SK-N-SH treated with all-trans-retinoic acid at 6 μM for 48 hours (cell line): ENCODE results near the gene CTNND2.
A peak's percentile ranks its signal among the peaks of the same experiment; 100 is the strongest.

Experiments used
- ATAC-seq: fragments of 200-7000 bp; cut with Tn5 transposase; 3 replicates; pipeline ENCODE4 v1.9.1; 2020; ENCODE audit warnings: mild to moderate bottlenecking, moderate library complexity
- ARNTL ChIP-seq: fragments of 450-650 bp; formaldehyde crosslinking; IDR thresholded peaks from 2 replicates; pipeline ENCODE4 v1.5.0; 2020; ENCODE audit warnings: low read depth, mild to moderate bottlenecking, moderate library complexity, borderline replicate concordance
- BACH2 ChIP-seq: fragments of 250-450 bp; sonication (Bioruptor Pico); IDR thresholded peaks from 2 replicates; pipeline ENCODE4 v1.9.0; 2021; ENCODE audit warnings: mild to moderate bottlenecking, borderline replicate concordance
- CSDC2 ChIP-seq: fragments of 250-450 bp; sonication (Bioruptor Pico); IDR thresholded peaks from 2 replicates; pipeline ENCODE4 v1.5.0; 2020; ENCODE audit warnings: mild to moderate bottlenecking, moderate library complexity
- CSRNP3 ChIP-seq: fragments of 250-450 bp; sonication (Bioruptor Pico); IDR thresholded peaks from 2 replicates; pipeline ENCODE4 v1.5.1; 2021; ENCODE audit warnings: mild to moderate bottlenecking, moderate library complexity
- ESRRG ChIP-seq: fragments of 250-450 bp; sonication (Bioruptor Pico); IDR thresholded peaks from 2 replicates; pipeline ENCODE4 v1.6.1; 2021; ENCODE audit warnings: mild to moderate bottlenecking
- GLIS3 ChIP-seq: fragments of 250-450 bp; sonication (Bioruptor Pico); IDR thresholded peaks from 2 replicates; pipeline ENCODE4 v1.5.0; 2020; ENCODE audit warnings: mild to moderate bottlenecking, moderate library complexity
- OSR1 ChIP-seq: fragments of 250-450 bp; sonication (Bioruptor Pico); IDR thresholded peaks from 2 replicates; pipeline ENCODE4 v1.8.0; 2022; ENCODE audit warnings: moderate library complexity, mild to moderate bottlenecking, inconsistent platforms
- PATZ1 ChIP-seq: fragments of 250-450 bp; sonication (Bioruptor Pico); IDR thresholded peaks from 2 replicates; pipeline ENCODE4 v1.8.0; 2020; ENCODE audit warnings: mild to moderate bottlenecking, moderate library complexity, borderline replicate concordance
- PPARA ChIP-seq: fragments of 250-450 bp; sonication (Bioruptor Pico); IDR thresholded peaks from 2 replicates; pipeline ENCODE4 v1.5.0; 2020; ENCODE audit warnings: mild to moderate bottlenecking, borderline replicate concordance
- RARB ChIP-seq: fragments of 250-450 bp; sonication (Bioruptor Pico); IDR thresholded peaks from 2 replicates; pipeline ENCODE4 v1.8.0; 2021; ENCODE audit warnings: mild to moderate bottlenecking, moderate library complexity
- SNAI2 ChIP-seq: fragments of 250-450 bp; sonication (Bioruptor Pico); IDR thresholded peaks from 2 replicates; pipeline ENCODE4 v1.5.0; 2020; ENCODE audit warnings: mild to moderate bottlenecking, moderate library complexity
- TCF4 ChIP-seq: fragments of 250-450 bp; sonication (Bioruptor Pico); IDR thresholded peaks from 2 replicates; pipeline ENCODE4 v1.8.0; 2021; ENCODE audit warnings: mild to moderate bottlenecking, moderate library complexity, borderline replicate concordance
- TOX ChIP-seq: fragments of 250-450 bp; sonication (Bioruptor Pico); IDR thresholded peaks from 2 replicates; pipeline ENCODE4 v1.8.0; 2021; ENCODE audit warnings: mild to moderate bottlenecking, moderate library complexity, borderline replicate concordance
- ZC3H10 ChIP-seq: fragments of 250-450 bp; sonication (Bioruptor Pico); IDR thresholded peaks from 2 replicates; pipeline ENCODE4 v1.5.1; 2021; ENCODE audit warnings: mild to moderate bottlenecking, moderate library complexity
- ZFP3 ChIP-seq: fragments of 250-450 bp; sonication (Bioruptor Pico); IDR thresholded peaks from 2 replicates; pipeline ENCODE4 v1.5.0; 2020; ENCODE audit warnings: mild to moderate bottlenecking, moderate library complexity
- ZFP30 ChIP-seq: fragments of 450-650 bp; formaldehyde crosslinking; IDR thresholded peaks from 2 replicates; pipeline ENCODE4 v1.5.0; 2022; ENCODE audit warnings: mild to moderate bottlenecking, moderate library complexity
- ZNF565 ChIP-seq: fragments of 450-650 bp; formaldehyde crosslinking; conservative IDR thresholded peaks from 2 replicates; pipeline ENCODE4 v1.5.0; 2020; ENCODE audit warnings: low read depth, mild to moderate bottlenecking, moderate library complexity
- ZNF70 ChIP-seq: fragments of 450-650 bp; formaldehyde crosslinking; IDR thresholded peaks from 2 replicates; pipeline ENCODE4 v1.5.0; 2020; ENCODE audit warnings: mild to moderate bottlenecking, moderate library complexity
- ZNF8 ChIP-seq: fragments of 450-650 bp; formaldehyde crosslinking; IDR thresholded peaks from 2 replicates; pipeline ENCODE4 v1.5.0; 2020; ENCODE audit warnings: mild to moderate bottlenecking, moderate library complexity
- TF ChIP-seq, protein P1 (sequence below): fragments of 250-450 bp; sonication (Bioruptor Pico); IDR thresholded peaks from 2 replicates; pipeline ENCODE4 v1.5.1; 2020; ENCODE audit warnings: low read depth, mild to moderate bottlenecking, moderate library complexity
- TF ChIP-seq, protein P2 (sequence below): fragments of 250-450 bp; sonication (Bioruptor Pico); IDR thresholded peaks from 2 replicates; pipeline ENCODE4 v1.8.0; 2021; ENCODE audit warnings: low read depth, mild to moderate bottlenecking, moderate library complexity, borderline replicate concordance

CTNND2 gene

DNA sequence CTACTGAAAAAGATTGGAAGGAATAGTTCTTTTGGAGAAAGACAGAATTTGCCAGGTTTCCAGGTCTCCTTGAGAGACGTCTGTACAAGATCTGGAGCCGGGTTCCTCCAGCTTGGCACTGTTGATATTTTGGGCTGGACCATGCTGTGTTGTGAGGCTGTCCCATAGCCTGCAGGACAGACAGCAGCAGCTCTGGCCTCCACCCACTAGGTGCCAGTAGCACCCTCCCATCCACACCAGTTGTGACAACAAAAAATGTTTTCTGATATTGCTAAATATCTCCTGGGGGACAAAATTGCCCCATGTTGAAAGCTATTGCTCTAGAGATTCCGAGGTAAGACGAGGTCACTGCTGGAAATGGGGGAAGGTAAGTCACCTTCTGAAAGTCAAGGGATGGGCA, 855.5 kb downstream of the CTNND2 start:
- peak; percentile 46; the same call in 1 of the 3 replicates for ATAC-seq
- TF ChIP-seq TOX (no peak), OSR1 (no peak), CSDC2 (CRISPR knock-in tag) (no peak), ZC3H10 (CRISPR knock-in tag) (no peak), SNAI2 (no peak), ARNTL (no peak), ZNF8 (CRISPR knock-in tag) (no peak), CSRNP3 (CRISPR knock-in tag) (no peak), ZFP30 (no peak), RARB (no peak)
- TF ChIP-seq, protein P1, sequence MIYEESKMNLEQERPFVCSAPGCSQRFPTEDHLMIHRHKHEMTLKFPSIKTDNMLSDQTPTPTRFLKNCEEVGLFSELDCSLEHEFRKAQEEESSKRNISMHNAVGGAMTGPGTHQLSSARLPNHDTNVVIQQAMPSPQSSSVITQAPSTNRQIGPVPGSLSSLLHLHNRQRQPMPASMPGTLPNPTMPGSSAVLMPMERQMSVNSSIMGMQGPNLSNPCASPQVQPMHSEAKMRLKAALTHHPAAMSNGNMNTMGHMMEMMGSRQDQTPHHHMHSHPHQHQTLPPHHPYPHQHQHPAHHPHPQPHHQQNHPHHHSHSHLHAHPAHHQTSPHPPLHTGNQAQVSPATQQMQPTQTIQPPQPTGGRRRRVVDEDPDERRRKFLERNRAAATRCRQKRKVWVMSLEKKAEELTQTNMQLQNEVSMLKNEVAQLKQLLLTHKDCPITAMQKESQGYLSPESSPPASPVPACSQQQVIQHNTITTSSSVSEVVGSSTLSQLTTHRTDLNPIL (CRISPR knock-in tag) = no peak

- no peak for ATAC-seq
- TF ChIP-seq CSDC2 (CRISPR knock-in tag) (no peak), ZNF70 (CRISPR knock-in tag) (no peak), BACH2 (CRISPR knock-in tag) (no peak), ZNF8 (CRISPR knock-in tag) (no peak), TCF4 (no peak), SNAI2 (no peak), OSR1 (no peak), ESRRG (CRISPR knock-in tag) (no peak), CSRNP3 (CRISPR knock-in tag) (no peak), ARNTL (no peak), ZFP3 (no peak), GLIS3 (CRISPR knock-in tag) (no peak), RARB (no peak), PPARA (CRISPR knock-in tag) (no peak), TOX (no peak), ZC3H10 (CRISPR knock-in tag) (no peak), PATZ1 (CRISPR knock-in tag) (no peak), ZNF565 (CRISPR knock-in tag) (no peak)
- TF ChIP-seq, protein P1 (CRISPR knock-in tag) = no peak
- TF ChIP-seq, protein P2, sequence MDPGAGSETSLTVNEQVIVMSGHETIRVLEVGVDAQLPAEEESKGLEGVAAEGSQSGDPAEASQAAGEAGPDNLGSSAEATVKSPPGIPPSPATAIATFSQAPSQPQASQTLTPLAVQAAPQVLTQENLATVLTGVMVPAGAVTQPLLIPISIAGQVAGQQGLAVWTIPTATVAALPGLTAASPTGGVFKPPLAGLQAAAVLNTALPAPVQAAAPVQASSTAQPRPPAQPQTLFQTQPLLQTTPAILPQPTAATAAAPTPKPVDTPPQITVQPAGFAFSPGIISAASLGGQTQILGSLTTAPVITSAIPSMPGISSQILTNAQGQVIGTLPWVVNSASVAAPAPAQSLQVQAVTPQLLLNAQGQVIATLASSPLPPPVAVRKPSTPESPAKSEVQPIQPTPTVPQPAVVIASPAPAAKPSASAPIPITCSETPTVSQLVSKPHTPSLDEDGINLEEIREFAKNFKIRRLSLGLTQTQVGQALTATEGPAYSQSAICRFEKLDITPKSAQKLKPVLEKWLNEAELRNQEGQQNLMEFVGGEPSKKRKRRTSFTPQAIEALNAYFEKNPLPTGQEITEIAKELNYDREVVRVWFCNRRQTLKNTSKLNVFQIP (CRISPR knock-in tag) = no peak
These were observed 856.6 kb downstream of the CTNND2 start for GRCh38 chr5:11047625-11048024.

GRCh38 chr5:11047030-11047429, 857.2 kb downstream of the CTNND2 start:
- TF ChIP-seq ZNF565 (CRISPR knock-in tag) (no peak), CSRNP3 (CRISPR knock-in tag) (no peak), SNAI2 (no peak), TOX (no peak), GLIS3 (CRISPR knock-in tag) (no peak)
- no peak for ATAC-seq
